Heart left ventricle (tissue), 16 donors: ENCODE results near the gene ZNF213. TPM values are rescaled to one million over a fixed set of nuclear protein-coding genes. Genes with fewer than 3 reads are reported as not detected.
A peak's percentile ranks its signal among the peaks of the same experiment; 100 is the strongest.

Source experiments
- ATAC-seq, 4 donors: fragments of 200-7000 bp; cut with Tn5 transposase; one replicate each; pipeline ENCODE4 v1.9.1; 2020 to 2022; ENCODE audit warnings: moderate library complexity in 4 of 4, mild to moderate bottlenecking in 3 of 4, moderate number of reproducible peaks in 1 of 4
- DNase-seq, 5 donors: peaks; one replicate each; pipeline ENCODE4 v3.0.0-alpha.2; 2020
- H3K27ac ChIP-seq, 12 donors: fragments of 200-600 bp; sonication (generic) in 4 of 12; one replicate each; pipeline versions ENCODE4 v1.5.0 to v1.8.0; 2016 to 2022; ENCODE audit warnings: mild to moderate bottlenecking in 2 of 12
- H3K27me3 ChIP-seq, 9 donors: fragments of 200-600 bp; sonication (generic) in 2 of 9; one replicate each; pipeline versions ENCODE4 v1.5.1 to v1.8.0; 2016 to 2022; ENCODE audit warnings: mild to moderate bottlenecking in 3 of 9
- H3K36me3 ChIP-seq, 9 donors: fragments of 200-600 bp; sonication (generic) in 2 of 9; one replicate each; pipeline versions ENCODE4 v1.5.0 to v1.8.0; 2018 to 2022; ENCODE audit warnings: mild to moderate bottlenecking in 2 of 9
- H3K4me1 ChIP-seq, 12 donors: fragments of 200-600 bp; sonication (generic) in 4 of 12; one replicate each; pipeline versions ENCODE4 v1.5.0 to v1.8.0; 2016 to 2022; ENCODE audit warnings: mild to moderate bottlenecking in 3 of 12
- H3K4me3 ChIP-seq, 12 donors: fragments of 200-600 bp; sonication (generic) in 4 of 12; one replicate each; pipeline versions ENCODE4 v1.5.0 to v1.8.0; 2017 to 2022; ENCODE audit warnings: mild to moderate bottlenecking in 9 of 12, moderate library complexity in 4 of 12
- H3K9me3 ChIP-seq, 12 donors: fragments of 200-600 bp; sonication (generic) in 4 of 12; one replicate each; pipeline versions ENCODE4 v1.5.0 to v1.8.0; 2016 to 2022; ENCODE audit warnings: mild to moderate bottlenecking in 1 of 12
- CTCF ChIP-seq, 12 donors: fragments of 200-600 bp; sonication (generic) in 4 of 12; IDR thresholded peaks; one replicate each; pipeline versions ENCODE4 v1.5.0 to v1.8.0; 2018 to 2022; ENCODE audit warnings: antibody characterized with exemption in 12 of 12, mild to moderate bottlenecking in 5 of 12
- POLR2A ChIP-seq, 2 donors: fragments of 450-650 bp; IDR thresholded peaks; one replicate each; pipeline ENCODE4 v1.6.1; 2017; ENCODE audit warnings: antibody characterized with exemption in 2 of 2, mild to moderate bottlenecking in 2 of 2, moderate library complexity in 2 of 2
- WGBS, 4 donors: extraction: QIAGEN DNeasy Blood & Tissue Kit in 2 of 4; methylation state at CpG; one replicate each; pipeline versions ENCODE4 v1.1.5 to v1.1.7; 2013 to 2018; 5-methylcytosine and 5-hydroxymethylcytosine counted together
- intact Hi-C, 10 donors: fragments of 100-400 bp; cut with DNase I; formaldehyde crosslinking; loops; one replicate each; pipeline versions ENCODE4 v1.11.1 to v1.14.2; 2022
- polyA plus RNA-seq, 2 donors: library from polyadenylated mRNA; stranded (reverse); fragments of 200-250 nt; gene quantifications; one replicate each; pipeline ENCODE4 v1.2.3, GENCODE V29; 2013
- total RNA-seq, 9 donors: library from RNA; depleted of rRNA in 2 of 9; stranded (reverse); fragments of >200 nt in 2 of 9; fragmentation: NEBNext Ultra II Directional in 3 of 9; extraction: Animal tissue kit (Norgen Biotek cat#: 25700) in 3 of 9; gene quantifications; one replicate each; pipeline versions ENCODE4 v1.1.0 to v1.2.4, GENCODE V29; 2016 to 2023
- donor health status: ischemic (EF 13 %, LVEDD 7.1; RV severe dilation, severe dysfunction).
- donor health status: healthy with polysubstance abuse.
- donor health status: DM: no; HTN: yes; CAD: no.
- donor health status: DM: no; HTN: no; CAD: no.
- donor health status: ischemic (EF 25% LVEDD 6.9; RV normal size, moderate dysfunction).
- donor health status: ischemic (EF 25% LVEDD 5.7; RV mildly dilated, moderate dysfunction).
- donor health status: healthy.
- donor health status: DM: yes; HTN: yes; CAD: no.
- donor health status: ischemic (EF 35%, LVEDD 5.7; RV mildly dilated, moderate dysfunction).
- donor health status: nonischemic (EF 11% LVEDD 7.7; RV severe dilation, severe dysfunction).
- donor health status: DM: yes; HTN: yes; CAD: no.
- donor health status: PGD.
- donor health status: ischemic (EF 29% LVEDD 5.4; RV normal size, mild dysfunction).
- donor health status: nonischemic (EF 23%, LVEDD 6.1; RV moderate dilation, normal function).

Gene ZNF213
- total and polyA plus RNA-seq, 11 donors: 6.7 to 14.3 (median 8.7) TPM

GRCh38 chr16:3170440-3171180 lies 35.8 kb downstream of the ZNF213 start:
- DNase-seq: peak in 1 of 5 donors; percentile 34
- no peaks in the 10 kb centered on the region for H3K9me3 ChIP-seq
- 1 to 4% (median 3%) methylated on average over 40 to 53 of the region's 53 CpGs for WGBS, 4 donors
- H3K27me3 ChIP-seq: peaks cover 53 to 78% (median 71%) of the 10 kb centered on the region in 9 donors
- ATAC-seq: peak in 1 of 4 donors; percentile 48
- intact Hi-C loops: no loop called here
- H3K4me3 ChIP-seq: peak overlapping the region in 8 of 12 donors; percentile 5 to 35 (median 24)
- no peak for TF ChIP-seq CTCF (IDR thresholded peaks at IDR 0.05)
- no peak for TF ChIP-seq POLR2A (IDR thresholded peaks at IDR 0.05)
- no peaks in the 10 kb centered on the region for H3K36me3 ChIP-seq
- no peak overlapping the region for H3K27ac ChIP-seq
- H3K4me1 ChIP-seq: peaks cover 0 to 43% (median 15%) of the 10 kb centered on the region in 12 donors

DNA sequence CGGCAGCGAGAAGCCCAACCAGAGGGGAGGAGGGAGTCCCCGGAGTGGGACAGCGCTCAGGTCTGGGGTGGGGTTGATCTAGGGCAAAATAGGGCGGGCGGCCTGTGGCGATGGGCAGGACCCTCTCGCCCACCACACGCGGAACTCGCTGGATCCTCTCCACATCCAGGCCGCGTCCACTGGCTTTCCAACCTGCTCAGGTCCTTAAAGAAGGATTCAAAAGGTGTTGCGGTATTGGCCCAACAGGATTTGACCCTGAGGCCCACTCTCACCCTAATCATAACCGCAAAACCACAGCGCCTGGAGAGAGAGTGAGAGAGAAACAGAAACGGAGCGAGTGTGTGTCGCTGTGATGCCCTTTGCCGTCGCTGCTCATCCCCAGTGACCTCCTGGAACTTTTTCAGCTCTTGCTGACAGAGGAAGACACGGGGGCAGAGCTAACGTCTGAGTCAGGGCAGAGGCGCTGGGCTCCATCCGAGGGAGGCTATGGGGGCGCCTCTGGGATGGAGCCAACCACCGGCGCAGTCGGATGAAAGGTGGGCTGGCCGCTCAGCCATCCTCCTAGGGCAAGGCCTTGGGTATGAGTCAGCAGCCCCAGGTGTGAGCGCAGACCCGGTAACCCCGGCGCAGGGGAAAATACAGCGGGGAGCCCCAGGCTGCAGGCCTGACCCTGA lies 36.5 kb downstream of the ZNF213 start:
- Histone ChIP-seq H3K27ac (no peak overlapping the region), H3K36me3 (no peaks in the 10 kb centered on the region), H3K27me3 (peaks cover 56 to 85% (median 78%) of the 10 kb centered on the region in 9 donors), H3K4me1 (peaks cover 0 to 41% (median 15%) of the 10 kb centered on the region in 12 donors), H3K9me3 (no peaks in the 10 kb centered on the region), H3K4me3 (peak overlapping the region in 8 of 12 donors; percentile 5 to 35 (median 22))
- DNase-seq (no peak), ATAC-seq (peak in 1 of 4 donors; percentile 19)
- intact Hi-C loops: no loop called here
- WGBS, 4 donors: 5 to 7% (median 6%) methylated on average over 25 to 35 of the region's 35 CpGs
- no peak for TF ChIP-seq CTCF (IDR thresholded peaks at IDR 0.05)
- TF ChIP-seq POLR2A (IDR thresholded peaks at IDR 0.05): no peak

DNA sequence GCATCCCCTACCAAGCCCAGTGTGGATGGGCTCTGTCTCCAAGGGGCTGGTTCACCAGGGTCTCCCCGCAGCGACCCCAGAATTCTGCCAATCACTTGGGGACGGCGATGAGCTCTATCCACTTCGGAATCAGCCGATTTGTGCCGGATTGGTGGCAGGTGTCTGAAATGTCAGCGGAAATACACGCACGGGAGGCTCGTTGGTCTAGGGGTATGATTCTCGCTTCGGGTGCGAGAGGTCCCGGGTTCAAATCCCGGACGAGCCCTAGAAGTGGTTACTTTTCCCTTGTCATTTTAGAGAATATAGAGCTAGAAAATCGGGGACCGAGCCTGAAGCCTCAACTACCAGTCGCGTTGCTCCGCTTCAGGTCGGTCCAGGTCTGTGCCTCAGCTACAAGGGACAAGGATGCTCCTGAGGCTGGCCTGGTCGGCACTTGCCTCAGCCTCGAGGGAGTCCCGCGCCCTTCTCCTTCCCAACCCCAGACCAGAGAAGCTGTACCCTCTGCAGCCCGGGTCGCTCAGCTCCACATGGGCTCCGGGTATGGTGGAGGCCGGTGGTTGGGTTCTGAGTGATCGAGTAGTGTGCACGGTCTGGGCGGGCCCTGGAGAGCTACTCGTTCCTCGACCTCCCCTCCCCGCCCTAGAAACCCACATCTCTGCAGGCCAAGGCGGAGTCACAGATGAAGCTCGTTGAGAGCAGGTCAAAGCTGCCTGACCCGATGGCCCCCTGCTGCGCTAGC lies 37.2 kb downstream of the ZNF213 start:
- Histone ChIP-seq H3K4me3 (peak overlapping the region in 2 of 12 donors; percentile 6 to 35), H3K9me3 (no peaks in the 10 kb centered on the region), H3K4me1 (peaks cover 0 to 41% (median 15%) of the 10 kb centered on the region in 12 donors), H3K36me3 (no peaks in the 10 kb centered on the region), H3K27ac (no peak overlapping the region), H3K27me3 (peaks cover 58 to 92% (median 85%) of the 10 kb centered on the region in 9 donors)
- no peak for TF ChIP-seq POLR2A (IDR thresholded peaks at IDR 0.05)
- TF ChIP-seq CTCF (IDR thresholded peaks at IDR 0.05): no peak
- intact Hi-C loops: no loop called here
- 7 to 11% (median 8%) methylated on average over 22 to 41 of the region's 41 CpGs for WGBS, 4 donors
- peak in 1 of 5 donors; percentile 49 for DNase-seq
- ATAC-seq: no peak
